Gastroesophageal sphincter (tissue), 4 donors: ENCODE measurements around the gene TTC39B. TPM values are rescaled to one million over a fixed set of nuclear protein-coding genes. Genes with fewer than 3 reads are reported as not detected.

Experiments
- ATAC-seq: fragments of 150-250 bp; one replicate; pipeline ENCODE4 v1.9.1; 2016; ENCODE audit warnings: mild to moderate bottlenecking, moderate library complexity
- H3K27ac ChIP-seq, 4 donors: fragments of 200-600 bp; sonication (generic) in 3 of 4; 1 replicate in 3 of 4; 2 replicates in 1 of 4; pipeline ENCODE4 v1.5.1; 2016 to 2019
- H3K27me3 ChIP-seq: fragments of 200-600 bp; sonication (generic); one replicate; pipeline ENCODE4 v1.5.1; 2019
- H3K36me3 ChIP-seq, 2 donors: fragments of 200-600 bp; sonication (generic); one replicate each; pipeline ENCODE4 v1.5.1; 2019; ENCODE audit warnings: control low read depth in 1 of 2
- H3K4me1 ChIP-seq, 3 donors: fragments of 200-600 bp; sonication (generic); 1 replicate in 2 of 3; 2 replicates in 1 of 3; pipeline ENCODE4 v1.5.1; 2016 to 2019; ENCODE audit warnings: control low read depth in 2 of 3
- H3K4me3 ChIP-seq, 2 donors: fragments of 200-600 bp; sonication (generic); one replicate each; pipeline ENCODE4 v1.5.1; 2019; ENCODE audit warnings: mild to moderate bottlenecking in 1 of 2, moderate library complexity in 1 of 2
- H3K9me3 ChIP-seq, 3 donors: fragments of 200-600 bp; sonication (generic); one replicate each; pipeline ENCODE4 v1.5.1; 2017 to 2019; ENCODE audit warnings: control low read depth in 2 of 3
- CTCF ChIP-seq, 4 experiments: fragments of 200-600 bp in 2 of 4; fragments of 450-650 bp in 2 of 4; sonication (generic) in 1 of 4; IDR thresholded peaks; one replicate each; pipeline ENCODE4 v1.5.1; 2017 to 2019; ENCODE audit warnings: antibody characterized with exemption in 4 of 4, mild to moderate bottlenecking in 2 of 4, moderate library complexity in 2 of 4
- EP300 ChIP-seq: sonication (generic); formaldehyde crosslinking; IDR thresholded peaks from one replicate; pipeline ENCODE4 v1.6.1; 2017; ENCODE audit warnings: antibody characterized with exemption, mild to moderate bottlenecking
- POLR2A ChIP-seq, 2 donors: fragments of 450-650 bp; IDR thresholded peaks; one replicate each; pipeline ENCODE4 v1.6.1; 2017; ENCODE audit warnings: antibody characterized with exemption in 2 of 2, mild to moderate bottlenecking in 2 of 2, moderate library complexity in 1 of 2
- POLR2AphosphoS5 ChIP-seq: sonication (generic); formaldehyde crosslinking; IDR thresholded peaks from one replicate; pipeline ENCODE4 v1.6.1; 2017; ENCODE audit warnings: antibody characterized with exemption
- WGBS, 2 donors: methylation state at CpG; one replicate each; pipeline ENCODE4 v1.1.5; 2018; ENCODE audit warnings: low coverage in 1 of 2; 5-methylcytosine and 5-hydroxymethylcytosine counted together
- total RNA-seq, 4 donors: library from RNA; depleted of rRNA; stranded (reverse); fragments of >200 nt; gene quantifications; one replicate each; pipeline ENCODE4 v1.1.0, GENCODE V29; 2016

Gene TTC39B
- total RNA-seq, result 10 to 100 TPM in 3 of 4 donors, 1 to 10 TPM in 1; 9.0 to 15.4 (median 11.8) TPM

- Histone ChIP-seq H3K27me3 (no peaks in the 10 kb centered on the region), H3K36me3 (no peaks in the 10 kb centered on the region), H3K4me3 (peak within 1 kb of the TSS; percentile 82 to 91), H3K9me3 (no peaks in the 10 kb centered on the region), H3K4me1 (peaks cover 0 to 25% (median 0%) of the 10 kb centered on the region in 3 donors), H3K27ac (peak within 1 kb of the TSS; percentile 74 to 93 (median 92))
- peak; percentile 98 for ATAC-seq
- peak; percentile 74 to 82 for TF ChIP-seq POLR2A (IDR thresholded peaks at IDR 0.05)
- peak; percentile 72 for TF ChIP-seq POLR2AphosphoS5
- no peak for TF ChIP-seq EP300
- peak in 1 of 4 experiments; percentile 53 for TF ChIP-seq CTCF (IDR thresholded peaks at IDR 0.05)
- WGBS, 2 donors, result 0% methylated on average over 8 of the region's 67 CpGs; no CpG with 5 or more reads in 1 of the 2 donors
Measured at GRCh38 chr9:15306757-15307522, at the start of gene TTC39B. Gene TTC39B, minus strand, starts transcription at chr9:15307216. Its CDS starts 91 bp downstream, at chr9:15307125.

GRCh38 chr9:15355669-15356068, 48.7 kb upstream of the TTC39B start:
- TF ChIP-seq CTCF (IDR thresholded peaks at IDR 0.05) (no peak), POLR2AphosphoS5 (no peak), EP300 (no peak), POLR2A (IDR thresholded peaks at IDR 0.05) (no peak)
- Histone ChIP-seq H3K9me3 (no peaks in the 10 kb centered on the region), H3K4me3 (no peak overlapping the region), H3K4me1 (no peaks in the 10 kb centered on the region), H3K36me3 (no peaks in the 10 kb centered on the region), H3K27me3 (no peaks in the 10 kb centered on the region), H3K27ac (no peak overlapping the region)
- no peak for ATAC-seq
- 90 to 93% methylated on average over 3 to 6 of the region's 6 CpGs for WGBS, 2 donors

- H3K4me3 ChIP-seq, result no peak overlapping the region
- H3K27ac ChIP-seq, result no peak overlapping the region
- no peak for ATAC-seq
- H3K9me3 ChIP-seq, result no peaks in the 10 kb centered on the region
- no peaks in the 10 kb centered on the region for H3K27me3 ChIP-seq
- no peaks in the 10 kb centered on the region for H3K4me1 ChIP-seq
- 75 to 78% methylated on average over 2 to 3 of the region's 3 CpGs for WGBS, 2 donors
- TF ChIP-seq CTCF (IDR thresholded peaks at IDR 0.05) (no peak), EP300 (no peak)
- H3K36me3 ChIP-seq, result no peaks in the 10 kb centered on the region
Measured at GRCh38 chr9:15354713-15355112, 47.7 kb upstream of the TTC39B start.

GRCh38 chr9:15353892-15354291, 46.9 kb upstream of the TTC39B start:
- Histone ChIP-seq H3K36me3 (no peaks in the 10 kb centered on the region), H3K27me3 (no peaks in the 10 kb centered on the region), H3K4me1 (no peaks in the 10 kb centered on the region), H3K4me3 (no peak overlapping the region), H3K27ac (no peak overlapping the region), H3K9me3 (no peaks in the 10 kb centered on the region)
- no peak for TF ChIP-seq CTCF (IDR thresholded peaks at IDR 0.05)
- TF ChIP-seq POLR2AphosphoS5, result no peak
- TF ChIP-seq POLR2A (IDR thresholded peaks at IDR 0.05), result no peak
- no peak for TF ChIP-seq EP300
- peak; percentile 53 for ATAC-seq
- 76 to 83% methylated on average over 1 to 4 of the region's 4 CpGs for WGBS, 2 donors

- no peak for TF ChIP-seq EP300
- no peak for TF ChIP-seq POLR2A (IDR thresholded peaks at IDR 0.05)
- no peak for TF ChIP-seq CTCF (IDR thresholded peaks at IDR 0.05)
- TF ChIP-seq POLR2AphosphoS5, result no peak
- H3K27ac ChIP-seq, result no peak overlapping the region
Measured at GRCh38 chr9:15352306-15352705, 45.3 kb upstream of the TTC39B start.

More at GRCh38 chr9:15352306-15352705, 45.3 kb upstream of the TTC39B start:
- Histone ChIP-seq H3K36me3 (no peaks in the 10 kb centered on the region), H3K27me3 (no peaks in the 10 kb centered on the region), H3K4me3 (no peak overlapping the region), H3K9me3 (no peaks in the 10 kb centered on the region), H3K4me1 (no peaks in the 10 kb centered on the region)
- no peak for ATAC-seq
- 57 to 61% methylated on average over 1 to 2 of the region's 3 CpGs for WGBS, 2 donors
